Progenitor cell of endocrine pancreas (in vitro differentiated cells): ENCODE results near the gene ASCC2. TPM values are rescaled to one million over a fixed set of nuclear protein-coding genes. Genes with fewer than 3 reads are reported as not detected.

Experiments used
- DNase-seq: peaks from one replicate; pipeline ENCODE4 v3.0.0; 2021; ENCODE audit warnings: low spot score; ENCODE audit not compliant: unreplicated experiment
- H3K27ac Mint-ChIP-seq: 2 replicates; pipeline ENCODE4 v1.8.0; 2021; ENCODE audit warnings: mild to moderate bottlenecking, moderate library complexity, mixed read lengths
- H3K27me3 Mint-ChIP-seq: 2 replicates; pipeline ENCODE4 v1.8.0; 2021; ENCODE audit warnings: mixed read lengths
- H3K36me3 Mint-ChIP-seq: 2 replicates; pipeline ENCODE4 v1.8.0; 2022; ENCODE audit warnings: mixed read lengths; ENCODE audit not compliant: insufficient read depth
- H3K4me1 Mint-ChIP-seq: 2 replicates; pipeline ENCODE4 v1.8.0; 2021; ENCODE audit warnings: low read depth, mixed read lengths
- H3K4me3 Mint-ChIP-seq: 2 replicates; pipeline ENCODE4 v1.8.0; 2021; ENCODE audit warnings: low read depth, mild to moderate bottlenecking, moderate library complexity, mixed read lengths
- H3K9me3 Mint-ChIP-seq: 2 replicates; pipeline ENCODE4 v1.8.0; 2021; ENCODE audit warnings: low read depth, mixed read lengths
- CTCF ChIP-seq: fragments of 200-600 bp; sonication (generic); IDR thresholded peaks from one replicate; pipeline ENCODE4 v1.5.0; 2021; ENCODE audit warnings: antibody characterized with exemption, mild to moderate bottlenecking; ENCODE audit not compliant: unreplicated experiment
- total RNA-seq: library from RNA; stranded (reverse); gene quantifications from 2 replicates; pipeline ENCODE4 v1.2.1, GENCODE V29; 2021

Gene ASCC2
- total RNA-seq, 1 donor from 2014 or later = 56.1 TPM

- DNase-seq = no peak
- Mint-ChIP-seq H3K36me3 (no peaks in the 10 kb centered on the region), H3K9me3 (no peaks in the 10 kb centered on the region), H3K4me3 (no peak overlapping the region), H3K27me3 (no peaks in the 10 kb centered on the region), H3K27ac (no peak overlapping the region), H3K4me1 (no peaks in the 10 kb centered on the region)
- TF ChIP-seq CTCF = no peak
These were observed 84.0 kb downstream of the ASCC2 start for GRCh38 chr22:29753808-29754657.

GRCh38 chr22:29751669-29752068 lies 86.4 kb downstream of the ASCC2 start:
- Mint-ChIP-seq H3K27ac (no peak overlapping the region), H3K4me1 (no peaks in the 10 kb centered on the region), H3K9me3 (no peaks in the 10 kb centered on the region), H3K36me3 (no peaks in the 10 kb centered on the region), H3K27me3 (no peaks in the 10 kb centered on the region), H3K4me3 (no peak overlapping the region)
- TF ChIP-seq CTCF = no peak
- no peak for DNase-seq

GRCh38 chr22:29750559-29751538 lies 87.2 kb downstream of the ASCC2 start:
- H3K4me3 Mint-ChIP-seq = no peak overlapping the region
- no peaks in the 10 kb centered on the region for H3K36me3 Mint-ChIP-seq
- no peaks in the 10 kb centered on the region for H3K9me3 Mint-ChIP-seq
- no peaks in the 10 kb centered on the region for H3K4me1 Mint-ChIP-seq
- H3K27ac Mint-ChIP-seq = no peak overlapping the region
- TF ChIP-seq CTCF = no peak
- no peak for DNase-seq
- no peaks in the 10 kb centered on the region for H3K27me3 Mint-ChIP-seq

- no peak for DNase-seq
- Mint-ChIP-seq H3K27me3 (no peaks in the 10 kb centered on the region), H3K4me1 (no peaks in the 10 kb centered on the region), H3K27ac (no peak overlapping the region), H3K36me3 (peaks cover 2% of the 10 kb centered on the region), H3K9me3 (no peaks in the 10 kb centered on the region), H3K4me3 (no peak overlapping the region)
- no peak for TF ChIP-seq CTCF
These were observed 88.0 kb downstream of the ASCC2 start for GRCh38 chr22:29750029-29750428.

- no peaks in the 10 kb centered on the region for H3K4me1 Mint-ChIP-seq
- H3K4me3 Mint-ChIP-seq = no peak overlapping the region
- no peaks in the 10 kb centered on the region for H3K27me3 Mint-ChIP-seq
- TF ChIP-seq CTCF = no peak
- no peak overlapping the region for H3K27ac Mint-ChIP-seq
- DNase-seq = no peak
- peaks cover 2% of the 10 kb centered on the region for H3K36me3 Mint-ChIP-seq
- H3K9me3 Mint-ChIP-seq = no peaks in the 10 kb centered on the region
These were observed 89.7 kb downstream of the ASCC2 start for GRCh38 chr22:29748248-29748893.
